ENCODE measurements around the gene SYTL3. TPM values are rescaled to one million over a fixed set of nuclear protein-coding genes. Genes with fewer than 3 reads are reported as not detected.

The SYTL3 gene
- total and polyA plus RNA-seq, 2 donors (not counting 1 experiment from before 2014, with no cell fraction given), result 1.1 to 5.4 TPM

GRCh38 chr6:158765499-158766068, 115.7 kb downstream of the SYTL3 start:
- H3K36me3 ChIP-seq (replicated peaks in 1 of 2; ENCODE audit: control extremely low read depth in 1 of 2, control insufficient read depth in 1 of 2, extremely low read depth in 1 of 2, insufficient read depth in 2 of 2, low read length in 1 of 2), result peaks cover 24 to 59% of the 10 kb centered on the region in 2 experiments
- ChIA-PET POLR2A (interaction anchor here (0.5 to 1.5 kb wide), 4 partner anchors 19 to 49 kb away, joined by 3 to 6 read pairs (median 4); no protein-coding TSS in a partner anchor), CTCF (interaction anchor here (1.0 to 2.7 kb wide), 7 partner anchors 27 to 552 kb away, joined by 3 to 8 read pairs (median 4); no protein-coding TSS in a partner anchor)
- Mint-ChIP-seq H3K27me3 (no peaks in the 10 kb centered on the region), H3K4me1 (peaks cover 2% of the 10 kb centered on the region), H3K27ac (peak overlapping the region; percentile 67), H3K4me3 (no peak overlapping the region), H3K9me3 (ENCODE audit: insufficient read depth) (no peaks in the 10 kb centered on the region)
- no peak overlapping the region for H3K27ac ChIP-seq (ENCODE audit: low read length in 2 of 2)
- intact Hi-C loops (cut with micrococcal nuclease), result no loop called here
- no peak overlapping the region for H3K9ac ChIP-seq (ENCODE audit: low read length)
- H3K79me2 ChIP-seq (ENCODE audit: control insufficient read depth, insufficient read depth, low read length), result no peaks in the 10 kb centered on the region
- H3K4me3 ChIP-seq (ENCODE audit: control extremely low read depth in 1 of 5, extremely low read depth in 1 of 5, insufficient read depth in 1 of 5, low read depth in 2 of 5, low read length in 4 of 5), result no peak overlapping the region
- 94% methylated on average over 3 of the region's 13 CpGs for WGBS (ENCODE audit: insufficient coverage)
- H3K4me2 ChIP-seq (replicated peaks; ENCODE audit: low read depth, low read length, poor library complexity, severe bottlenecking), result no peak overlapping the region
- no peaks in the 10 kb centered on the region for H3K27me3 ChIP-seq (replicated peaks in 1 of 4; ENCODE audit: control extremely low read depth in 1 of 4, control insufficient read depth in 3 of 4, insufficient read depth in 4 of 4, low read length in 3 of 4)
- H3K4me1 ChIP-seq (ENCODE audit: control insufficient read depth in 2 of 2, insufficient read depth in 2 of 2, low read length in 2 of 2), result no peaks in the 10 kb centered on the region
- H3K9me3 ChIP-seq (ENCODE audit: control extremely low read depth in 1 of 3, control insufficient read depth in 2 of 3, insufficient read depth in 1 of 3, low read length in 2 of 3), result no peaks in the 10 kb centered on the region
- DNase-seq, result peak; percentile 51
- no peak overlapping the region for H2AFZ ChIP-seq (ENCODE audit: insufficient read depth, low read depth, low read length, poor library complexity, severe bottlenecking)
- H4K20me1 ChIP-seq (ENCODE audit: control insufficient read depth, insufficient read depth, low read length, poor library complexity, severe bottlenecking), result peaks cover 59% of the 10 kb centered on the region
- no peak for ATAC-seq (ENCODE audit: low read depth)
- no peak for TF ChIP-seq CTCF (IDR thresholded peaks at IDR 0.05)

GRCh38 chr6:158766621-158767455, 117.0 kb downstream of the SYTL3 start:
- Mint-ChIP-seq H3K27ac (peak overlapping the region; percentile 71), H3K4me3 (no peak overlapping the region), H3K9me3 (ENCODE audit: insufficient read depth) (no peaks in the 10 kb centered on the region), H3K4me1 (peaks cover 2% of the 10 kb centered on the region), H3K27me3 (no peaks in the 10 kb centered on the region)
- 95% methylated on average over 29 of the region's 38 CpGs for WGBS (ENCODE audit: insufficient coverage)
- no peak overlapping the region for H3K4me3 ChIP-seq (ENCODE audit: control extremely low read depth in 1 of 5, extremely low read depth in 1 of 5, insufficient read depth in 1 of 5, low read depth in 2 of 5, low read length in 4 of 5)
- intact Hi-C loops (cut with micrococcal nuclease), result no loop called here
- POLR2A ChIA-PET, result interaction anchor here (0.7 to 1.5 kb wide), 3 partner anchors 18 to 95 kb away, joined by 4 to 6 read pairs (median 4); no protein-coding TSS in a partner anchor
- H3K79me2 ChIP-seq (ENCODE audit: control insufficient read depth, insufficient read depth, low read length), result peaks cover 5% of the 10 kb centered on the region
- no peaks in the 10 kb centered on the region for H3K9me3 ChIP-seq (ENCODE audit: control extremely low read depth in 1 of 3, control insufficient read depth in 2 of 3, insufficient read depth in 1 of 3, low read length in 2 of 3)
- ATAC-seq (ENCODE audit: low read depth), result no peak
- no peaks in the 10 kb centered on the region for H3K27me3 ChIP-seq (replicated peaks in 1 of 4; ENCODE audit: control extremely low read depth in 1 of 4, control insufficient read depth in 3 of 4, insufficient read depth in 4 of 4, low read length in 3 of 4)
- H3K4me1 ChIP-seq (ENCODE audit: control insufficient read depth in 2 of 2, insufficient read depth in 2 of 2, low read length in 2 of 2), result no peaks in the 10 kb centered on the region
- DNase-seq, result peak; percentile 57
- peaks cover 32 to 71% of the 10 kb centered on the region in 2 experiments for H3K36me3 ChIP-seq (replicated peaks in 1 of 2; ENCODE audit: control extremely low read depth in 1 of 2, control insufficient read depth in 1 of 2, extremely low read depth in 1 of 2, insufficient read depth in 2 of 2, low read length in 1 of 2)
- H3K4me2 ChIP-seq (replicated peaks; ENCODE audit: low read depth, low read length, poor library complexity, severe bottlenecking), result no peak overlapping the region
- peaks cover 72% of the 10 kb centered on the region for H4K20me1 ChIP-seq (ENCODE audit: control insufficient read depth, insufficient read depth, low read length, poor library complexity, severe bottlenecking)
- TF ChIP-seq CTCF (IDR thresholded peaks at IDR 0.05) (no peak), EZH2 (IDR thresholded peaks at IDR 0.05; ENCODE audit: borderline replicate concordance, insufficient read depth, low read depth, low read length, poor library complexity, severe bottlenecking) (no peak)
- no peak overlapping the region for H3K27ac ChIP-seq (ENCODE audit: low read length in 2 of 2)
- H2AFZ ChIP-seq (ENCODE audit: insufficient read depth, low read depth, low read length, poor library complexity, severe bottlenecking), result no peak overlapping the region
- H3K9ac ChIP-seq (ENCODE audit: low read length), result no peak overlapping the region
- CTCF ChIA-PET, result interaction anchor here (1.0 to 2.7 kb wide), 8 partner anchors 26 to 553 kb away, joined by 3 to 8 read pairs (median 4); no protein-coding TSS in a partner anchor

Data from B cell (primary cell).